ENCODE data around the gene GSTM3. TPM values are rescaled to one million over a fixed set of nuclear protein-coding genes. Genes with fewer than 3 reads are reported as not detected.

Gene GSTM3
- total and polyA plus RNA-seq, 3 donors from 2014 or later, result 748 to 1,464 (median 769) TPM

DNA sequence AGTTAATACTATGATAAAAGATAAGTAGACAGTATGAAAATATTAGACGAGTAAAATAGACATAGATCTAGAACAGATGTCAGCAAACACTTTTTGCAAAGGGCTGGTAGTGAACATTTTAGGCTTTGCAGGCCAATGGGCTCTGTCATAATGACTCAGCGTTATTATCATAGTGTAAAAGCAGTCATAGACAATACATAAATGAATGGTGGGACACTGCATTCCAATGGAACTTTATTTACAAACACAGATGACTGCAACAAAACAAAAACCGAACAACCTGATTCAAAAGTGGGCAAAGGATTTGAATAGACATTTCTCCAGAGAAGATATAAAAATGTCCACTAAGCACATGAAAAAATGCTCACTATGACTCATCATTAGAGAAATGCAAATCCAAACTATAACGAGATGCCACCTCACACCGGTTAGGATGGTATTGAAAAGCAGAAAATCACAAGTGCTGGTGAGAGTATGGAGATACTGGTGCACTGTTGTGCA is 21.5 kb downstream of the GSTM3 start:
- H3K4me3 ChIP-seq, result no peak overlapping the region
- H3K27ac ChIP-seq, result no peak overlapping the region
- H3K27me3 ChIP-seq, result no peaks in the 10 kb centered on the region
- intact Hi-C loops (cut with DNase I; ENCODE audit: low total_unique reads), result no loop called here
- no peaks in the 10 kb centered on the region for H3K36me3 ChIP-seq (ENCODE audit: low read depth, missing control alignments)
- no peaks in the 10 kb centered on the region for H3K9me3 ChIP-seq
- DNase-seq, result no peak
- H3K4me1 ChIP-seq, result peaks cover 5% of the 10 kb centered on the region
- TF ChIP-seq POLR2A (IDR thresholded peaks at IDR 0.05), result no peak
- TF ChIP-seq, protein P1, sequence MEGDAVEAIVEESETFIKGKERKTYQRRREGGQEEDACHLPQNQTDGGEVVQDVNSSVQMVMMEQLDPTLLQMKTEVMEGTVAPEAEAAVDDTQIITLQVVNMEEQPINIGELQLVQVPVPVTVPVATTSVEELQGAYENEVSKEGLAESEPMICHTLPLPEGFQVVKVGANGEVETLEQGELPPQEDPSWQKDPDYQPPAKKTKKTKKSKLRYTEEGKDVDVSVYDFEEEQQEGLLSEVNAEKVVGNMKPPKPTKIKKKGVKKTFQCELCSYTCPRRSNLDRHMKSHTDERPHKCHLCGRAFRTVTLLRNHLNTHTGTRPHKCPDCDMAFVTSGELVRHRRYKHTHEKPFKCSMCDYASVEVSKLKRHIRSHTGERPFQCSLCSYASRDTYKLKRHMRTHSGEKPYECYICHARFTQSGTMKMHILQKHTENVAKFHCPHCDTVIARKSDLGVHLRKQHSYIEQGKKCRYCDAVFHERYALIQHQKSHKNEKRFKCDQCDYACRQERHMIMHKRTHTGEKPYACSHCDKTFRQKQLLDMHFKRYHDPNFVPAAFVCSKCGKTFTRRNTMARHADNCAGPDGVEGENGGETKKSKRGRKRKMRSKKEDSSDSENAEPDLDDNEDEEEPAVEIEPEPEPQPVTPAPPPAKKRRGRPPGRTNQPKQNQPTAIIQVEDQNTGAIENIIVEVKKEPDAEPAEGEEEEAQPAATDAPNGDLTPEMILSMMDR (IDR thresholded peaks at IDR 0.05), result no peak
- 73 to 88% methylated on average over 5 of the region's 5 CpGs for WGBS, 2 donors

DNA sequence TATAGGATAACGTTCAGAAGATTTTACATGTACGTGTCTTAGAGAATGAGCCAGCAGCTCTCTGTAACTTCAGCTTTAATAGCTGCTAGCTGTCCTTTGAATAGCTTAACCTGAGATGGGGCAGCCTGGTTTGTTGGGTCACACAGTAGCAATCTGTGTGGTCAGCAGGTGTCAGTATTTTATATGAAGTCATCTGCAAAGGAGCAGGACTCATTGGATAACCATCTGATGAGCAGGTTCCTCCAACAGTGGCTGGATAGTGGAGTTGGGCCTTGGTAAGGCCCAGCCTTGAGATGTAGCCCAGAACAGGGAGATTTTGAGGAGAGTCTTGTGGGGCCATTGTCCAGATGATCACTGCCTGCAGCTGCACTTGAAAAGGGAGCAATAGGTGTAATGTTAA is 22.3 kb downstream of the GSTM3 start:
- no peak for DNase-seq

DNA sequence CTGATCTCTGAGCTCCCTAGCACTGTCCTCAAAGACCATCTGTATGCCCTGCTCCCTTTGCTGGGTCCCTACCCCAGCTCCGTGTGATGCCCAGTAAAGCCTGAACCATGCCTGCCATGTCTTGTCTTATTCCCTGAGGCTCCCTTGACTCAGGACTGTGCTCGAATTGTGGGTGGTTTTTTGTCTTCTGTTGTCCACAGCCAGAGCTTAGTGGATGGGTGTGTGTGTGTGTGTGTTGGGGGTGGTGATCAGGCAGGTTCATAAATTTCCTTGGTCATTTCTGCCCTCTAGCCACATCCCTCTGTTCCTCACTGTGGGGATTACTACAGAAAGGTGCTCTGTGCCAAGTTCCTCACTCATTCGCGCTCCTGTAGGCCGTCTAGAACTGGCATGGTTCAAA is 23.1 kb downstream of the GSTM3 start:
- WGBS, 2 donors, result 94 to 97% methylated on average over 5 of the region's 5 CpGs
- H3K27me3 ChIP-seq, result no peaks in the 10 kb centered on the region
- H3K4me3 ChIP-seq, result no peak overlapping the region
- intact Hi-C loops (cut with DNase I; ENCODE audit: low total_unique reads), result no loop called here
- no peaks in the 10 kb centered on the region for H3K9me3 ChIP-seq
- DNase-seq, result no peak
- H3K4me1 ChIP-seq, result peaks cover 5% of the 10 kb centered on the region
- no peaks in the 10 kb centered on the region for H3K36me3 ChIP-seq (ENCODE audit: low read depth, missing control alignments)
- TF ChIP-seq, protein P1 (IDR thresholded peaks at IDR 0.05), result no peak
- TF ChIP-seq POLR2A (IDR thresholded peaks at IDR 0.05), result no peak
- H3K27ac ChIP-seq, result no peak overlapping the region

More for the DNA sequence above, 22.3 kb downstream of the GSTM3 start:
- Histone ChIP-seq H3K9me3 (no peaks in the 10 kb centered on the region), H3K4me3 (no peak overlapping the region), H3K4me1 (peaks cover 5% of the 10 kb centered on the region), H3K27me3 (no peaks in the 10 kb centered on the region), H3K27ac (no peak overlapping the region), H3K36me3 (ENCODE audit: low read depth, missing control alignments) (no peaks in the 10 kb centered on the region)
- WGBS, 2 donors, result 87 to 90% methylated on average over 2 of the region's 2 CpGs
- TF ChIP-seq, protein P1 (IDR thresholded peaks at IDR 0.05), result no peak
- no peak for TF ChIP-seq POLR2A (IDR thresholded peaks at IDR 0.05)
- intact Hi-C loops (cut with DNase I; ENCODE audit: low total_unique reads), result no loop called here

DNA sequence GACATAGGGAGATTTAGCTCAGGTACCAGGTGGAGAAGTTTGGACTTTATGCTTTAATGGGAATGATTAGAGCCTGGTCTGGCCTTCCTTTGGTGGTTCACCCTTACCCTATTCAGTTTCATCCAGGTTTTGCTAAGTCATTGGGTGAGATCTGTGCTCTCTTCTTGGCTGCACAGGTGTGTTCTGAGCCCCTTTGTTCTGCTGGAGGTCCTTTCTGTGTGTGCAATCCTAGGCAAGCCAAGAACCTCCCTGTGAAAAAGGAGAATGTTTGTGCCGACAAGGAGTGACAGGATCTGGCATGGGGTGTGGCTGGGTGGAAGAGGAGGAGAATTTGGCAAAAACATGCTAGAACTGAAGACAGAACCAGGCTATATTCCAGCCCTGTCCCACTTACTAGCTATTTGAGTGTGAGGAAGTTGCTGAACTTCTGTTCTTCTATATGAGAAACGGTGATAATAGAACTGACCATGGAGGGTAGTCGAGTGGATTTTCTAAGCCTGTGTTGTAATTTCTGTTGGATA is 24.2 kb downstream of the GSTM3 start:
- H3K4me3 ChIP-seq, result no peak overlapping the region
- TF ChIP-seq, protein P1 (IDR thresholded peaks at IDR 0.05), result no peak
- TF ChIP-seq POLR2A (IDR thresholded peaks at IDR 0.05), result no peak
- no peak overlapping the region for H3K27ac ChIP-seq
- H3K27me3 ChIP-seq, result no peaks in the 10 kb centered on the region
- no peak for DNase-seq
- intact Hi-C loops (cut with DNase I; ENCODE audit: low total_unique reads), result no loop called here
- H3K9me3 ChIP-seq, result no peaks in the 10 kb centered on the region
- H3K36me3 ChIP-seq (ENCODE audit: low read depth, missing control alignments), result no peaks in the 10 kb centered on the region
- H3K4me1 ChIP-seq, result peaks cover 5% of the 10 kb centered on the region
- 57 to 63% methylated on average over 3 of the region's 3 CpGs for WGBS, 2 donors

DNA sequence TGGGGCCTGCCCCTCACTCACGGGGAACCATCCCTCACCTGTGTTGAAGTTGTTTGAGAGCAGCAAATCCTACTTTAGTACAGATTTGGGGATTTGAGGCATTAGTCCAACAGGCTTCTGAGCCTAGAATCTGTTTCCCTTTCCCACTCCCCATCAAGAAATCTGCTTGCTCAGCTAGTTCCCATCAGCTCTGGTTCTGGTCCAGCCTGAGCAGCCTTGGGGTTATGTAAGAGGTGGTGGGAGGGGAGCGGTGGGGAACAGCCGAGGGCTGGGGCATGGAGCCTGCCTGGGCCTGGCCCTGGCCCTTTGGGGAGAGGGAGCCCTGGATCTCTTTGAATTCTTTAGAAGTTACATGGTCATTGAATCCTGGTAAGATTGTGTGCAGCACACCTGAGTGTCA is 24.7 kb downstream of the GSTM3 start:
- Histone ChIP-seq H3K36me3 (ENCODE audit: low read depth, missing control alignments) (no peaks in the 10 kb centered on the region), H3K4me3 (no peak overlapping the region), H3K4me1 (peaks cover 5% of the 10 kb centered on the region), H3K27ac (no peak overlapping the region), H3K27me3 (no peaks in the 10 kb centered on the region), H3K9me3 (no peaks in the 10 kb centered on the region)
- WGBS, 2 donors, result 37 to 70% methylated on average over 2 to 3 of the region's 3 CpGs
- intact Hi-C loops (cut with DNase I; ENCODE audit: low total_unique reads), result no loop called here
- TF ChIP-seq POLR2A (IDR thresholded peaks at IDR 0.05), result no peak
- TF ChIP-seq, protein P1 (IDR thresholded peaks at IDR 0.05), result no peak
- DNase-seq, result no peak
